Breast epithelium (tissue), 4 donors: ENCODE measurements around the gene CNTD1. TPM values are rescaled to one million over a fixed set of nuclear protein-coding genes. Genes with fewer than 3 reads are reported as not detected.

Source experiments
- DNase-seq, 2 donors: peaks; one replicate each; pipeline ENCODE4 v3.0.0-alpha.2; 2019; ENCODE audit warnings: low spot score in 2 of 2
- H3K27ac ChIP-seq, 2 donors: fragments of 200-600 bp; sonication (generic) in 1 of 2; one replicate each; pipeline ENCODE4 v1.5.1; 2016 to 2019; ENCODE audit warnings: mild to moderate bottlenecking in 1 of 2
- H3K27me3 ChIP-seq, 2 donors: fragments of 200-600 bp; sonication (generic) in 1 of 2; one replicate each; pipeline versions ENCODE4 v1.5.1 to v1.6.0; 2017 to 2019; ENCODE audit warnings: control low read depth in 1 of 2, mild to moderate bottlenecking in 1 of 2
- H3K36me3 ChIP-seq: fragments of 200-600 bp; one replicate; pipeline ENCODE4 v1.5.1; 2019
- H3K4me1 ChIP-seq, 2 donors: fragments of 200-600 bp; sonication (generic); one replicate each; pipeline ENCODE4 v1.5.1; 2016 to 2019; ENCODE audit warnings: control low read depth in 1 of 2
- H3K4me3 ChIP-seq, 3 donors: fragments of 200-600 bp; sonication (generic); 1 replicate in 2 of 3; 2 replicates in 1 of 3; pipeline ENCODE4 v1.5.1; 2016 to 2019; ENCODE audit warnings: mild to moderate bottlenecking in 3 of 3, moderate library complexity in 2 of 3
- H3K9me3 ChIP-seq, 2 donors: fragments of 200-600 bp; sonication (generic) in 1 of 2; one replicate each; pipeline ENCODE4 v1.5.1; 2016 to 2019; ENCODE audit warnings: control low read depth in 1 of 2
- CTCF ChIP-seq, 3 donors: fragments of 450-650 bp; IDR thresholded peaks; one replicate each; pipeline ENCODE4 v1.5.1; 2016 to 2017; ENCODE audit warnings: antibody characterized with exemption in 3 of 3, mild to moderate bottlenecking in 3 of 3, moderate library complexity in 3 of 3
- POLR2A ChIP-seq: fragments of 450-650 bp; IDR thresholded peaks from one replicate; pipeline ENCODE4 v1.6.1; 2016; ENCODE audit warnings: antibody characterized with exemption, mild to moderate bottlenecking, moderate library complexity
- POLR2AphosphoS5 ChIP-seq, 3 donors: sonication (generic); formaldehyde crosslinking; IDR thresholded peaks; one replicate each; pipeline ENCODE4 v1.6.1; 2017; ENCODE audit warnings: antibody characterized with exemption in 3 of 3
- intact Hi-C: fragments of 100-400 bp; cut with DNase I; formaldehyde crosslinking; loops from one replicate; pipeline ENCODE4 v1.15.1; 2023; ENCODE audit warnings: low total_unique reads
- total RNA-seq, 3 donors: library from RNA; depleted of rRNA; stranded (reverse); fragments of >200 nt; gene quantifications; one replicate each; pipeline ENCODE4 v1.1.0, GENCODE V29; 2016

Gene CNTD1
- total RNA-seq, 3 donors from 2014 or later: 0.59 TPM; not detected in 2

- H3K4me3 ChIP-seq: no peak overlapping the region
- no peak for TF ChIP-seq POLR2A
- TF ChIP-seq CTCF (IDR thresholded peaks at IDR 0.05): no peak
- TF ChIP-seq POLR2AphosphoS5 (IDR thresholded peaks at IDR 0.05): no peak
- no peaks in the 10 kb centered on the region for H3K4me1 ChIP-seq
- H3K27ac ChIP-seq: no peak overlapping the region
- H3K9me3 ChIP-seq: no peaks in the 10 kb centered on the region
- peaks cover 15% of the 10 kb centered on the region for H3K36me3 ChIP-seq
- no peaks in the 10 kb centered on the region for H3K27me3 ChIP-seq
- intact Hi-C loops: no loop called here
- DNase-seq: no peak
Observed at GRCh38 chr17:42814633-42815399, 16.2 kb downstream of the CNTD1 start.

- Histone ChIP-seq H3K4me3 (no peak overlapping the region), H3K9me3 (no peaks in the 10 kb centered on the region), H3K27ac (no peak overlapping the region), H3K36me3 (peaks cover 11% of the 10 kb centered on the region), H3K4me1 (no peaks in the 10 kb centered on the region), H3K27me3 (no peaks in the 10 kb centered on the region)
- TF ChIP-seq CTCF (IDR thresholded peaks at IDR 0.05): no peak
- no peak for TF ChIP-seq POLR2A
- TF ChIP-seq POLR2AphosphoS5 (IDR thresholded peaks at IDR 0.05): no peak
- intact Hi-C loops: no loop called here
- DNase-seq: no peak
Observed at GRCh38 chr17:42817866-42818265, 19.2 kb downstream of the CNTD1 start.

GRCh38 chr17:42818379-42818778, 19.7 kb downstream of the CNTD1 start:
- intact Hi-C loops: no loop called here
- H3K27ac ChIP-seq: no peak overlapping the region
- no peak overlapping the region for H3K4me3 ChIP-seq
- H3K36me3 ChIP-seq: peaks cover 11% of the 10 kb centered on the region
- H3K9me3 ChIP-seq: no peaks in the 10 kb centered on the region
- peaks cover 0 to 3% of the 10 kb centered on the region in 2 donors for H3K4me1 ChIP-seq
- TF ChIP-seq POLR2A (no peak), CTCF (IDR thresholded peaks at IDR 0.05) (no peak), POLR2AphosphoS5 (IDR thresholded peaks at IDR 0.05) (no peak)
- no peak for DNase-seq
- no peaks in the 10 kb centered on the region for H3K27me3 ChIP-seq

GRCh38 chr17:42819939-42820535, 21.4 kb downstream of the CNTD1 start:
- H3K4me3 ChIP-seq: no peak overlapping the region
- no peaks in the 10 kb centered on the region for H3K27me3 ChIP-seq
- H3K4me1 ChIP-seq: peaks cover 0 to 3% of the 10 kb centered on the region in 2 donors
- TF ChIP-seq POLR2A: no peak
- TF ChIP-seq CTCF (IDR thresholded peaks at IDR 0.05): peak in 2 of 3 donors; percentile 29 to 41
- intact Hi-C loops: no loop called here
- H3K27ac ChIP-seq: no peak overlapping the region
- DNase-seq: no peak
- peaks cover 9% of the 10 kb centered on the region for H3K36me3 ChIP-seq
- no peaks in the 10 kb centered on the region for H3K9me3 ChIP-seq

- peaks cover 8% of the 10 kb centered on the region for H3K36me3 ChIP-seq
- intact Hi-C loops: no loop called here
- TF ChIP-seq POLR2A (no peak), POLR2AphosphoS5 (IDR thresholded peaks at IDR 0.05) (no peak), CTCF (IDR thresholded peaks at IDR 0.05) (no peak)
Observed at GRCh38 chr17:42821176-42821575, 22.5 kb downstream of the CNTD1 start.

More at GRCh38 chr17:42821176-42821575, 22.5 kb downstream of the CNTD1 start:
- no peak overlapping the region for H3K27ac ChIP-seq
- no peak overlapping the region for H3K4me3 ChIP-seq
- peaks cover 0 to 3% of the 10 kb centered on the region in 2 donors for H3K4me1 ChIP-seq
- DNase-seq: no peak
- no peaks in the 10 kb centered on the region for H3K9me3 ChIP-seq
- H3K27me3 ChIP-seq: no peaks in the 10 kb centered on the region
